HG02981 (cell line): Measurements from ENCODE around the gene RRAD.

Experiments used
- ATAC-seq: cut with Tn5 transposase; IDR thresholded peaks from one replicate; pipeline ENCODE4 v1.9.1; 2021; ENCODE audit warnings: mild to moderate bottlenecking, moderate library complexity; ENCODE audit not compliant: unreplicated experiment

The RRAD gene

DNA sequence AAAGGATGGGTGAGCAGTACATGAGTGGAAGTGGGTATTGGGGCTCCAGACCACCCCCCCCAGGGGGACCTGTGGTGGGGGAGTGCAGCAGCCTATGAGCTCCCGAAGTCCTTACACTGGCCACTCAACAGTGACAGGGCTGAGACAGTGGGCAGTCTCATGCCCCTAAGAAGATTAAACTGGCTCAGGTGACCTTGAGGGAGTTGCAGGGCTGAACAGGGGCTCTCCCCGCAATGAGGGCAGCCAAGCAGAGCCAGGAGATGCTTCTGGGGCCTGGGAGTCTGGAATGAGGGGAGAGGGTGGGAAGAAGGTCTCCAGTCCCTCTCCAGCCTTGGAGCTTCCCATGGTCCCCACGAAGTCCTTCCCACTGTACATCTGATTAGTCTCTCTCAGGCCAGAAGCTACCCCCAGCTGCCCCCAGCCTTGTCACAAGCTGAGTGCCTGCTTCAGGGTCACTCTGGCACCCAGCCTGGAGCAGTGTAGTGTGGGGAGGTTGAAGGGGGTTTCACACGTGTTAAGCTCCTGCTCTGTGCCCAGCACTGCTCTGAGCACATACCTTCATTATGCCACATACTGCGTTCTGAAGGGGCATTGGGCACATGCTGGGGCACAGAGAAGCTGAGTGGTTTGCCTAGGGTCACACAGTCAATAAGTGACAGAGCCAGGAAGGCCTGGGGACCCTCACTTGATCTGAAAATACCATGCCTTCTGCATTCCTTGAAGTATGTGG, 5.6 kb downstream of the RRAD start:
- ATAC-seq: no peak

GRCh38 chr16:66918803-66919568, 6.3 kb downstream of the RRAD start, which contains the start of gene CDH16:
Gene CDH16 (minus strand): TSS chr16:66918885. CDS start chr16:66918065, 820 bp downstream.
- ATAC-seq: no peak

- ATAC-seq: no peak
Observed at GRCh38 chr16:66918355-66918754, 7.0 kb downstream of the RRAD start.

GRCh38 chr16:66917741-66918140, 7.6 kb downstream of the RRAD start:
- ATAC-seq: no peak

DNA sequence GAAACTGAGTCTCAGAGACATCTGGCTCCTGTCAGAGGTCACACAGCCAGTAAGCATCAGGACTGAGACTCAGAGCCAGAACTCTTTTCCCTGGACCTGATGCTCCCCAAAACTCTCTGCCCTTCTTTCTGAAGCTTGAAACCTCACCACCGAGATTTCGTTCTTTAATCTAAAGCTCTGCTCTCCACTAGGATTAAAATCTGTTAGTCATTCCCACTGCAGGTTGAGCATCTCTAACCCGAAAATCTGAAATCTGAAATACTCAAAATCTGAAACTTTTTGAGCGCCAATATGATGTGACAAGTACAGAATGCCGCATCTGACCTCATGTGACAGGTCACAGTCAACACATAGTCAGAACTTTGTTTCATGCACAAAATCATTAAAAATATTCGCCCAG, 8.8 kb downstream of the RRAD start:
- ATAC-seq: no peak

GRCh38 chr16:66915041-66915440, 10.3 kb downstream of the RRAD start:
- no peak for ATAC-seq

- ATAC-seq: no peak
Observed at GRCh38 chr16:66914541-66914940, 10.8 kb downstream of the RRAD start.

- no peak for ATAC-seq
Observed at GRCh38 chr16:66913711-66914110, 11.6 kb downstream of the RRAD start.

DNA sequence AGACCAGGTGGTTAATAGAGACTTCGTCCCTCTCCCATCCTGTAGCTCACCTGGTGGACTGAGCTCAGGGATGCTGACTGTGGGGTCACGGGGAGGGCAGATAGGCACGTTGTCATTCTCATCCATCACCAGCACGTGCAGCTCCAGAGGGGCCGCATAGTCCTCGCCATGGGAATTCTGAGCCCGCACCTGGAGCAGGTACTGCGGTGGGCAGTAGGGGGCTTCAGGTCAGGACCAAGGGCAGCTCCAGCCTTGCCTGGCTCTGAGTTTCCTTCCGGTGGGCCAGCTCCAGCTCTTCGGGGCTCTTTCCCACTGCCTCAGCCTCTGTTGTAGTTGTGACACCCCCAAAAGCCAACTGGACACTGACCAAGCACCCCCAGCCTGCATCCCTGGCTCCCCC, 12.3 kb downstream of the RRAD start:
- ATAC-seq: no peak

- no peak for ATAC-seq
Observed at GRCh38 chr16:66911801-66912200, 13.5 kb downstream of the RRAD start.

DNA sequence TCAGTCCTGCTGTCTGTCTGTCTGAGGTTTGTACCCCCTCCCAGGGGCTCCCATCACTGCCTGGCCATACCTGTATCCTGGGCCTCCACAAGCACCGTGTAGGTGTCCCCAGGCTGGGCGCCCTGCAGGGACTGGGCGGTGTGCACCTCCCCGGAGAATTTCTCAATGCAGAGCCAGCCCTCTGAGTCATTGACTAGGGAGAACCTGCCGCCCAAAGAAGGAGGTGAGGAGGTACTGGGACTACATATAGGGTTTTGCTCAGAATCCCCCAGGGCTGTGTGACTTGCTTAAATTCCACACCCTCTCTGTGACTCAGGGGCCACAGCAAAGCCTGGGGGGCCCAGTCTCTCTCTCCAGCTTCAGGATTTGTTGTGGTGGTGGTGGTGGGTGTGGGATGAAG, 14.2 kb downstream of the RRAD start:
- no peak for ATAC-seq

DNA sequence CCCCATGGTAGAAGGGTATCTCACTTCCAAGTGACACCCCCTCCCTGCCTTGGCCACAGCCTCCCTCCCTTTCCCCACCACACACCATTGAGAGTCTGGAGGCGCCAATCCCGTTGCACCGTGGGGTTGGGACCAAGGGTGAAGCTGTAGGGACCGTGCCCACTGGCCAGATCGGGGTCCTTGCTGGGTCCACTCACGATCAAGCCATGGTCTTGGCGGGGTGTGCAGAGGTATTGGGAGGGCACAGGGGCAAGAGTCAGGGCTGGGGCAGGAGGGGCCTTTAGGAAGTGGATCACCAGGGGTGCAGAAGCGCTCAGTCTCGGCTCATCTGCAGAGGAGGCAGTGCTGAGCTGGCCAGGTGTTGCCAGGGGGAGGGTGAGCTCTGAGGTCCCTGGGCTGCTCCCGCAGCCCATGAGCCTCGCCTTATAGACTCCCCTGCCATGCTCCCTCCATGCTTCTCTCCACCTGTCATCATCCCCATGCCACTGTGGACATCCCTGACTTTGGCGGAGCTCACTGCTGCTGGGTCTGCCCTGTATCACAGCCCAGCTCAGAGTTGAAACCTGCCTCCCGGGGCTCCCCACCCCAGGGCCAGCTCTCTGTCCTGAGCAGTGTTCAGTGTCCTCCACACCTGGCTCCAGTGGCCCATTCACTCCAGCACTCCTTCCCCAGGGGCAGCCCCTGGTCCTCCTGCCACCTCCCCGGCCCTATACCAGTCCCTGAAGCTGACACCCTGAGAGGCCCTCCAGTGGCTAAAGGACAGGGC, 15.0 kb downstream of the RRAD start:
- ATAC-seq: no peak

- no peak for ATAC-seq
Observed at GRCh38 chr16:66908762-66909559, 16.4 kb downstream of the RRAD start.

- no peak for ATAC-seq
Observed at GRCh38 chr16:66908116-66908515, 17.2 kb downstream of the RRAD start.

GRCh38 chr16:66906916-66907836, 18.2 kb downstream of the RRAD start:
- ATAC-seq: no peak

- ATAC-seq: no peak
Observed at GRCh38 chr16:66905633-66906539, 19.4 kb downstream of the RRAD start.

GRCh38 chr16:66904846-66905632, 20.3 kb downstream of the RRAD start:
- ATAC-seq: no peak

DNA sequence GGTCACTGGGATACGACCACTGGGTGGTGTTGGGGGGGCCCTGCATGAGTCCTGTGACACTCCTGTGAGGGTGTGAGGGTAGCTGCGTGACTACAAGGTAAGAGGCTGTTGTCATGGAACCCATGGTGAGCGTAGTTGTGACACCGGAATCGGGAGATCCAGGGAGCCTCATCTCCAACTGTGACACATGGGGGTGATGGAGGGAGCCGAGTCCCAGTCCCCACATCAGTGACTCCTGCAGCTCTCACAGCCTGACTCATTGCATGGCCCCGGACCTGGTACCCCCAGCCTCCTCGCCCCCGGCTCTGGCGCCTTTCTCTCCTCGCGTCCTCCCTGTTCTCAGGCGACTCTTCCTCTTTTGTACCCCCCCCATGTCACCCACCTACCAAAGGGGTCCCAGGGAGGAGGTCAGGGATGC, 20.9 kb downstream of the RRAD start:
- ATAC-seq: no peak
